HG03097 (cell line): Measurements from ENCODE around the gene UNC13D.
"Not testable (repeated sequence)": the region's sequence is repeated elsewhere in the genome, so short reads cannot be mapped to it uniquely, and the experiment has no call there.

Source experiments
- ATAC-seq: cut with Tn5 transposase; IDR thresholded peaks from one replicate; pipeline ENCODE4 v1.9.1; 2021; ENCODE audit not compliant: unreplicated experiment, low FRiP score

The UNC13D gene

DNA sequence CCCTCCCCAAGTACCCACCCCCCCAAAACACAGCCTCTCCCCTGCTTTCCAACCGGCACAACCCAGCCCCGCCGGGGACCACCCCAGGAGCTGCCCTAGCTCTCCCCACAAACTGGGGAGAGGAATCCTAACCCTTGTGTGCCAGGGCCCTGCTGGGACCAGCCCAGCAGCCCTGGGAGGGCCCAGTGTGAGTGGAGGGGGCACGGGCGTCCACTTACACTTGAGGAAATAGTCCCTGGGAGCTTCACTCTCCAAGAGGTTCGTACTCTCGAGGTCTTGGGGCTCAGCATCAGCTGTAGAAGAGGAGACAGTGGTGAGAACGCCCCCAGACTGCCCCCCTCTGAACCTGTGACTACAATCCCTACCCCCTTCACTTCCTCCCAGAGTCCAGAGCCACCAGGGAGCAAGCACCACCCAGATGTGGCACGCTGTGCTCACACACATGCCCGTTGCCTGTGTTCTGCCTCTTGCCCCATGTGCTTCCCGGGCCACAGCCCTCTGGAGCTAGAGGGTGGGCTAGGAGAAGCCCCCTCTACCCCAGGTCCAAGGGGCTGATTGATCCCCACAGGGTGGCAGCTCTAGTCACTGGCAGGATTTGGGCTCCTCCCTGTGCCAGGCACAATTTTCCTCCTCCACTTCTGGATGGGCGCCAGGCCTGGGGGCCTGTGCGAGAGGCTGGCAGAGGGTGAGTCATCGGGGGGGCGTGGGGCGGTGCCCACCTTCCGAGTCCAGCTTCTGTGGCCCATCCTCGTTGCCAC, 31.2 kb upstream of the UNC13D start:
- no peak for ATAC-seq

DNA sequence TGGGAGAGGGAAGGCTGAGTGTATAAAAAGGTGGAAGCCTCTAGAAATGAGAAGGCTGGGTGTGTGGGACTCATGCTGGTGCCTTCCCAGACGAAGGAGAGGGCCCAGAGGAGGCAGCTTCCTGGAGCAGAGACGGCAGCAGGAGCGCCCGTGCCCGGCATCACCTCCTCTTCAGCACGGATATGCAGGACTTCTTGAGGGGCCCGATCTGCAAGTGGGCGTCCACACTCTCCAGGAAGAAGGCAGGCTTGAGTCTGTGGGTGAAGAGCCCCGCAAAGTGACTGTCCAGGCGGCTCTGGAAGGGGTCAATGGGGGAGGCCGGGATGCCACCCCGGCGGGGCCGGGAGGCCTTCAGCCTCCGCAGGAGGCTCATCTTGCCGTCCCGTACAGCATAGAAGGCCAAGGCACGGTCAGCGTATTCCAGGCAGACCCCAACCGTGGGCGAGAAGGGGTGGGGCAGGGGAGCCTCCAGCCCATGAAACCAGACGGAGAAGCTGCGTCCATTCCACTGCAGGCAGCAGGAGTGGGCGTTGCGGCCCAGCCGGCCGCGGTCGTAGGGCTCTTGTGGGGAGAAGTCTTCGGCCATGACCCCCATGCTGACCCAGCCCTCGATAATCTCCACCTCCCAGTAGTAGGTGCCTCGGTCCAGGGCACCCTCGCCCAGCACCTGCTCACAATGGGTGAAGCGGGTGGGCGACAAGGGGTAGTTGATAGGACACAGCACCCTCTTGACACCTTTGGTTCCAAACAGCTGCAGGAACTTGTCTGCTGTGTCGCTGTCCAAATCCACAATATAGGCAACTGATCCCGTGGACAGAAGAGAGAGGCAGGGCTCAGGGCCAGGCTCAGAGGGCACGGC, 30.3 kb upstream of the UNC13D start:
- no peak for ATAC-seq

DNA sequence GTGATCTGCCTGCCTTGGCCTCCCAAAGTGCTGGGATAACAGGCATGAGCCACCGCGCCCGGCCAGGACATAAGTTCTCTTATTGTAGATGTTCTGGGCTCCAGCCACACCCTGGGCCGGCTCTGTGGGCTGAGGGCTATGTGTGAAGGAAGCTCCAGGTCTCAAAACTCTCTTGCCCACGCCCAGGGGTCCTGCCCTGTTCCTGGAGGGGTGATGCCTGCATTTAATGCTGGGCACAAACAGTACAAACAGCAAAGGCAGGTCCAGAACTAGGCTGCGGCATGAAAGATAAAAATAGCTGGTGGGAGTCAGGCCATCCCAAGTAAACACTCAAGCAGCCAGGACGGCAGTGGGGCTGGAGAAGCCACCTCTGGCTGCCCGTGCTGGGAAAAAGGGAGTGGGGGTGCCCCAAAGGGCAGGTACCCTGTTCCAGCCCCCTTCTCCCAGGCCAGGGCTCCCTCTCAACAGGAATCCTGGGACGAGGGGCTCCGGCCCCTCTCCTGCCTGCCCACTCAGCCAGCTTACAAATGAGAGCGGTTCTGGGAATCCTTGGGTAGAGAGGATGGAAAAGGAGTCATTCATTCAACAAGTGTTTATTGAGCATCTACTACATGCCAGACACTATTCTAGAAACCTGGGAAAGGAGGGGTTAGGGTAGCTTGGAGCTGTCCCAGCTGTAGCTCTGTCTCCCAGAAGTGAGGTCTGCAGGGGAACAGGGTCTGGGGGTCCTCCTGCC, 29.6 kb upstream of the UNC13D start:
- no peak for ATAC-seq

DNA sequence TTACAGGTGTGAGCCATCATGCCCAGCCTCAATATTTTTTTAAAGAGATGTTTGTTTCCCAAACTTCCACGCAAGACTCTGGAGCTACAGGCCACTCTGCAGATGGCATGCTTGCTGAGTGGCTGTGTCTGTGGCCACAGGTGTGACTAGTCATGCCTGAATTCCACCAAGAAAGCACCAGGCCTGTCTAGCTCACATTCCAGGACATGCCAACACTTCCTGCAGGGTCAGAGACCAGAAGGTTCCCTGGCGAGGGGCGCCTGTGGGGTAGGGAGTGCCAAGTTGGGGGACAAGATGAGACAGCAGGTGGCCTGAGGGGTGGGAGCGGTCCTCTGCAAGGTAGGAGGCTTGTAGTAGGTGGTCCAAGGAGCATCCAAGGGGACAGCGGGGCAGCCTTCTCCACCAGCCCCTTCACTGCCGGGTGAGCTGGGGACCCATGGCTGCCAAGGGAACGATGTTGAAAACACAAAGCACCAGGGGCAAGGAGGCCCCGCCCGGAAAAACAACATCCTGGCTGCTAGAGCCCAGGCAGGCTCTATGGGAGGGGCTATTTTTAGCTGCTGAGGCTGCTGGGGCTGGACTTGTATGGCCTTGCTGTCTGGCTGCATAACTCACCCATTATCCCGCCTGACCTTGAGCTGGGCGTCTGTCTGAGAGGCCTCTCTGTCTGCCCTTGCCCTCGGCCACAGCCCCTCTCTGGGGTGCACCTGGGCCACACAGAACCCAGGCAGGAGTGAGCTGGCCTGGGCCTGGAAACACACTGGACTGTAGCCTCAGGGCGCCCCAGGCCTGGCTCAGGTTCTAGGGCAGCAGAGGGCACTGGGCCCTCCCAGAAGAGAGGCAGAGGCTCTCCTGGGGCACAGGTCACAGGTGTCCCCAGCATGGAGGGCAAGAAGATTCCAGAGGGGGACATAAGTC, 28.5 kb upstream of the UNC13D start:
- no peak for ATAC-seq

DNA sequence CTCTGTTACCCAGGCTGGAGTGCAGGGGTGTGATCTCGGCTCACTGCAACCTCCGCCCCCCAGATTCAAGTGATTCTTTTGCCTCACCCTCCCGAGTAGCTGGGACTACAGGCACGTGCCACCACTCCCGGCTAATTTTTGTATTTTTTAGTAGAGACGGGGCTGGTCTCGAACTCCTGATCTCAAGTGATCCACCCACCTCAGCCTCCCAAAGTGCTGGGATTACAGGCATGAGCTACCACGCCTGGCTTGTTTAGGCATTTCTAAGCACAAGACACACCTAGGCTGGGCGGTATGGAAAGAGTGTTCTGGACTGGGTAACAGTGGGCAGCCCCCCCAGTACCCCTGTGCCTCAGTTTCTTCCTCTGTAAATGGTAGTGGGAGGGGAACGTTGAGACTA, 26.0 kb upstream of the UNC13D start:
- ATAC-seq: not testable (repeated sequence)

DNA sequence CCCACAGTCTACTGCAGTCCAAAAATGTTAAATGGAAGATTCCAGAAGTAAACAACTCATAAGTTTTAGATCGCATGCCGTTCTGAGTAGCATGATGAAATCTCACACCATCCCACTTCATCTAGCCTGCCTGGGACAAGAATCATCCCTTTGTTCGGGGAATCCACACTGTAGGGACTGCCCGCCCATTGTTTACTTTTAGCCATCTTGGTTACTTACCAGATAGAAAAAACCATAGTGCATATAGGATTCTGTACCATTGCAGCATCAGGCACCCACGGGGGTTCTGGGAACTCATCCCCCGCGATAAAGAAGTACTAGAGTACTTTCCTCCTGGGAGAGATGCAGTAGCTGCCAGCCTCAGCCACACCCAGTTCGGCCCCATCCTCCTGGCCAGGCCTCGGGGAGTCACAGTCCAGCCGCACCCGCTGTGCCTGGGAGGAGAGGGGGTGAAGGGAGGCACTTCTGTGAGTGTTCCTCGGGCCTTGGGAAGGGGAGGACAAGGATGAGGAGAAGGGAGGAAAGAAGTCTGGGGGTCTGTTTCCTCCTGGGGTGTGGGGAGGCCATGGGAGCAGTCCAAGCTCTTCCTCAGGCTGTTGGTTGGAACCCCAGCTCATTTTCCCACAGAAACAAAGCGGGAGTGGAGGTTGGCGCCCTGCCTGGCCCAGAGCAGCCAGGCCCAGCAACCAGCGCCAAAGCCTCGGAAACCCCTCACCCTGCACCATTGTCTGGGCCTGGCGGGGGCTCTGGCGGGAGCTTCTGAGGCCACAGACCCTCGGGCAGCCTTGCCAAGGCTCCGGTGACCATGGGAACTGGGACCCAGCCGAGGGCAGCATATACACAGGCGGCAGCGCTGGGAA, 25.3 kb upstream of the UNC13D start:
- ATAC-seq: no peak

DNA sequence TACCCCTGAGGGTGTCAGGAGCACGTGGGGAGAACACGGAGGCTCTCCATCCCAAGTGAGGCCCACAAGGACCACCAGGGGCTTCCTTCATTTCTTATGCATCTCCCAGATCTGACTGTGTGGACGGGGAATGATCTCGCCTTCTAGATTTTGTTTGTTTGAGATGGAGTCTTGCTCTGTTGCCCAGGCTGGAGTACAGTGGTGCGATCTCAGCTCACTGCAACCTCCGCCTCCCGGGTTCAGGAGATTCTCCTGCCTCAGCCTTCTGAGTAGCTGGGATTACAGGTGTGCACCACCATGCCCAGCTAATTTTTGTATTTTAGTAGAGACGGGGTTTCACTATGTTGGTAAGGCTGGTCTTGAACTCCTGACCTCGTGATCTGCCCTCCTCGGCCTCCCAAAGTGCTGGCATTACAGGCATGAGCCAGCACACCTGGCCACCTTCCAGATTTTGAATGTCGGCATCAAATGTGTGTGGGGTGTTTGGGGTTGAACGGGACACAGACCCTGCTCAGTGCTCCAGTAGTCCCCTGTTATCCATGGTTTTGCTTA, 24.6 kb upstream of the UNC13D start:
- ATAC-seq: not testable (repeated sequence)

DNA sequence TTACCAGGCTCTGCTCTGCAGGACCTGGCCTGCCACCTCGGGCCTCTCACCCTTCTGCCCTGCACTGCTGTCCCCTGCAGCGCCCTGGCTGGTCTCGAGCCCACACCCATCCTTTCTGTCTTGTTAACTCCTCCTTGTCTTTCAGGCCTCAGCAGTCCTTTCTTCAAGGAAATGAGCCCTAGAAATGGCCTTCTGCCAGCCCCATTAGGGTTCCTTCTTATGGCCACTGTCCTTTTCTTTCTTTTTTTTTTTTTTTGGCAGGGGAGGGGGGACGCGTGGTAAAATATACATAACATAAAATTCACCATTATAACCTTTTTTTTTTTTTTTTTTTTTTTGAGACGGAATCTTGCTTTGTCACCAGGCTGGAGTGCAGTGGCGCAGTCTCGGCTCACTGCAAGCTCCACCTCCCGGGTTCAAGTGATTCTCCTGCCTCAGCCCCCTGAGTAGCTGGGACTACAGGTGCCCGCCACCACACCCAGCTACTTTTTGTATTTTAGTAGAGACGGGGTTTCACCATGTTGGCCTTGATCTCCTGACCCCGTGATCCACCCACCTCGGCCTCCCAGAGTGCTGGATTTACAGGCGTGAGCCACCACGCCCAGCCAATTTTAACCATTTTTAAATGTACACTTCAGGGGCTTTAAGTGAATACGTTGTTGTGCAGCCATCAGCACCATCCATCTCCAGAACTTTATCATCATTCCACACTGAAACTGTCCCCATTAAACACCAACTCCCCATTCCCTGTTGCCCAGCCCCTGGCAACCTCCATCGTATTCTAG, 21.4 kb upstream of the UNC13D start:
- ATAC-seq: not testable (repeated sequence)

DNA sequence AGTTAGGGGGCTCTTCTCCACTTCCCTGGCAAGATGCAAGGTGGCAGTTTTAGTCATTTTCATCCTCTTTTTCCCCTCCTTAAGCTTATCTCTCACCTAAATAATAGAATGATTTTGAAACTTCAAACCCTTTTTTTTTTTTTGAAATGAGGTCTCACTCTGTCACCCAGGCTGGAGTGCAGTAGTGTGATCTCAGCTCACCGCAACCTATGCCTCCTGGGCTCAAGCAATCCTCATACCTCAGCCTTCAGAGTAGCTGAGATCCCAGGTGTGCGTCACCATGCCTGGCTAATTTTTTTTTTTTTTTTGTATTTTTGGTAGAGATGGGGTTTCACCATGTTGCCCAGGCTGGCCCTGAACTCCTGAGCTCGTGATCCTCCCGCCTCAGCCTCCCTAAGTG, 20.7 kb upstream of the UNC13D start:
- not testable (repeated sequence) for ATAC-seq

DNA sequence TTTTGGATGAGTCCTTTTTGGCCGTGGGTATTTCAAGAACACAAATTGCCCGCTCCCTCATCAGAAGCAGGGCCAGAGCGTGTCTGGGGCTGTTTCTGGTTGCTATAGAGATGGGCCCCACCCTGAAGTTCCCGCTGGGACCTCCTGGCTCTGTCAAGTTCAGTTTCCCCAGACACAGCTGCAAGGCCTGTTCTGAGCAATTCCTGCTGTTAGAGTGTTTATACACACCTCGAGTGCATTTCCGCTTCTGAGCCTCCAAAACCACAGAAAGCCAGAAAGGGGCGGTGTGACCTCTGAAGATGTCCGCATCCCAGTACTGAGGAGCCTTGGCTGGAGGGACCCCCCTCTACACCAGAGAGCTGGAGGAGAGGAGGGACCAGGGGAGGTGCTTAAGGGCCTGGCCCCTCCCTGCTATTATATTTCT, 20.3 kb upstream of the UNC13D start:
- peak; percentile 82 for ATAC-seq

DNA sequence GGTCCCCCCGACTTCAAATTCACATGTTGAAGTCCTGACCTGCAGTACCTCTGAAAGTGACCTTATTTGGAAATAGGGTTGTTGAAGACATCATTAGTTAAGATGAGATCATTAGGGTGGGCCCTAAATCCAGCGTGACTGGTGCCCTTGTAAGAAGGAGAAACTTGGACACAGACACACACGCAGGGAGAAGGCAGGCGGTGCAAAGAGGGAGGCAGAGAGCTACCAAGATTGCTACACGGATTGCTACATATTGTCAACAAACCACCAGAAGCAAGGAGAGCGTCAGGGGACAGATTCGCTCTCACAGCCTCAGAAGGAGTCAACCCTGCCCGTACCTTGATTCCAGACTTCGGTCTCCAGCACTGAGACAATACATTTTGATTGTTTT, 17.7 kb upstream of the UNC13D start:
- no peak for ATAC-seq

DNA sequence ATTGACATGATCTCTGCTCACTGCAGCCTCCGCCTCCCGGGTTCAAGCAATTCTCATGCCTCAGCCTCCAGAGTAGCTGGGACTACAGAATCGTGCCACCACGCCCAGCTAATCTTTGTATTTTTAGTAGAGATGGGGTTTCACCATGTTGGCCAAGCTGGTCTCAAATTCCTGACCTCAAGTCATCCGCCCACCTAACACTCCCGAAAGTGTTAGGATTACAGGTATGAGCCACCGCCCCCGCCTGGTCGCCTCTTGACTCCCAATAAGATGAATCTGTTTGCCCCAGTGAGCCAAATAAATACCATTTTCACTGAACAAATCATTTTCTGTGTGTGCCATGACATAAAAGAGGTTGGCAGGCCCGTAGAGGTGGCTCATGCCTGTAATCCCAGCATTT, 15.2 kb upstream of the UNC13D start:
- not testable (repeated sequence) for ATAC-seq

DNA sequence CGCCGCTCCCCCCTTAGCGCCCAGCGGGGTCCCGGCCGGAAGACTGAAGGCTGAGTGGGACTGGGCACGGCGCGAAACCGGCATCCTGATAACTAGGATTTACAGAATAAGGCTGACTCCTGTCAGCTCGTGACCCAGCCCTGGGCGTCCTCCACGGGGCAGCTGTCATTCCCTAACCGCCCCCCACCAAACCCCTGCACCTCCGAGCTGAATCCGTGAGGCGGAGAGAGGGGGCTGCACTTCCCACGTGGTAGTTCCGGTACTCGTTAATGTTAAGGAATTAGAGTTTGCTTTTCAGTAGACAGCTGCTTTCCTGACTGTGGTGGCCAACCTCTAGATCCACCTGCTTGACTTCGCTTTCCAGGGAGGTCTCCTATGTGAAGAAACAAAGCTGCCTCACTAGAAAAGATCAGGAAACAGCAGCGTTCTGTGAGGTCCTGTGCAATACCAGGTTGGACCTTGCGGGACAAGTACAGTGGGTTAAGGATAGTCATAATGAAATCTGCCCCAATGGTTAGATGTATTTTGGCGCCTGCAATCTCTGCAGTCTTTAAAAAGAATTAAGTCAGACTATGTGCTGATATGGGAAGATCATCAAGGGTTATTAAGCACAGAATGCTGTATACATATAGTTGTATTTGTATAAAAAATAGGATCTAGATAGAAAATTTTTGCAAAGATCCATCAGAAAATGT, 12.0 kb upstream of the UNC13D start:
- peak; percentile 4 for ATAC-seq

DNA sequence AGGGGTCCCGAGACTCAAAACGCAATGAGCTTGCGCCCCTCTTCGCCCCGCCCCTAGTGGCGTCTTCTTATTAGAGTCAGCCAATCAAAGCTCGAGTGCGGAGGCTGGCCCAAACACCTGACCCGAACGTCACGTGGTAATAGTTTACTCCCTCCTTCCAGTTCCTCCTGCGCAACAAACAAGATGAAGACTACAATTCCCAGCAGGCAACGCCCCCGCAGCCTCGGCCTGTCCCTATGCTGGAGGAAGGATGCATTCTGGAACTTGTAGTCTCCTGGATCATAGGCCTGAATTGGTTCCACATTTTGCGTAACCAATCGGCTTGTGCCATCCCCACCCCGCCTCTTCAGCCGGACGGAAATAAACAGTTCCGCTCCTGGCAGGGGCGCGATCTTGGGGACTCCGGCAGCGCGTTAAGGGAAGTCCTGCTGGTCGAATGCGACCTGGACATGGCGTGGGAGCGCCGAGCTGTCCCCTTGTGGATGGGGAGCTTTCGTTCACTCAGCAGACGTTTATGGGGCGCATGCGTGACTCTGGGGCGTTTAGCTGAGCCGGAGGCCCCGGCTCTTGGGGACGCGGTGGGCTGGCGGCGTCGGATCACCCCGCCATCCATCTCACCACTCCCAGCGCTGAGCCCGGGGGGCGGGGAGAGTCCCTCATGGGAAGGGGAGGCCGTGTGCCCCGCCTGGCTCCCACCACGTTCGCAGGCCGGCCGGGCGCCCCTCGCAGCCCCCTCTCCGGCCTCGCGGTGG, 11.3 kb upstream of the UNC13D start, which contains the start of gene WBP2:
WBP2 (minus strand) TSS at position 26 of the 752 bp plus-strand sequence. CDS start 38 bp downstream, outside the sequence.
- peak; percentile 87 for ATAC-seq

DNA sequence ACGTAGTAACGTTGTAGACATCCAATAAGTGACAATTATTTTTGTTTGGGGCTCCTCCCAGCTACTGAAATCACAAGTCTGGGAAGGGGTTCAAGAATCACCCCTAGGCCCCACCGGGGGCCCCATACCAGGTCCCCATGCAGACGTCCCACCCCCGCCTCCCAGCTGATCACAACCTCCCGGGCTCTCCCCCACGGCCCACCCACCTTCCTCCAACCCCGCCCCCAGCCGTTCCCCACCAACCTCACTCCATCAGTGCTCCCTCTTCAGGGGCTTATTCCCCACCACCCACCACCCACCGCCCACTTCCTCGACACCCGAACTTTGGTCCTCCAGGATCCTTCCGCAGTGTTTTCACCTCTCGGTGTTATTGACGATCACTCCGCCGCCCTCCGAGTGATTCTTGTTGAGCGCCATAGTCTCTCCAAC, 10.7 kb upstream of the UNC13D start:
- ATAC-seq: no peak

DNA sequence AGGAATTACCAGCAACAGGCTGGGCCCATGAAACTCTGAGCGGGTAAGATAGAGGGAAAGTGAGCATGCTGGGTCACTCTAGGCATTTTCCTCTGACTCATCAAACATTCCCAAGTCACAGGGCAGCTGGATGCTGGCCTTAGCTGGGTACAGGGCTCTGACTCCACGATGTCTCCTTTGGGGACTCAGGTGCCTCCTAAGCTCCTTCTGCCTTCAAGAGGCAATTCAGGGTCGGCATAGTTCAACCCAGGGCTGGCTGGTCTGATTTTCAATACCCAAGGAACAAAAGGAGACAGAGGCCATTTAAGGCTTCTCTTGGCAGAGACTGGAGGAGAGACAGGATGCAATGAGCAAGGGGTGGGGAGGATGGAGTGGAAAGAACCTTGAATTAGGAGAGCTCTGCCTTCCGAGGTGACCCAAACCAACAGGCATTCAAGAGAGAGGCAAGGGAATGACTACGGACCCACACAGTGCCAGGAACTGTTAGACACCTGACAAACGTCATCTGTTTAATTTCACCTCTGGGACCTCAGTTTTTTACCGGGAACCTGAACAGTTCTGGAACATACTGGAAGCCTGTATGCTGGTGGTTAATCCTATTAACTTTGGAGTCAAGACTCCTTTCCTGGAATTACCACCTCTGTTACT, 10.0 kb upstream of the UNC13D start:
- ATAC-seq: no peak
